GM19395 (cell line): Measurements from ENCODE around the gene ZNF283.
"Not testable (repeated sequence)": the region's sequence is repeated elsewhere in the genome, so short reads cannot be mapped to it uniquely, and the experiment has no call there.

Experiments
- ATAC-seq: cut with Tn5 transposase; IDR thresholded peaks from one replicate; pipeline ENCODE4 v1.9.1; 2021; ENCODE audit warnings: mild to moderate bottlenecking, moderate library complexity; ENCODE audit not compliant: unreplicated experiment

Gene ZNF283

DNA sequence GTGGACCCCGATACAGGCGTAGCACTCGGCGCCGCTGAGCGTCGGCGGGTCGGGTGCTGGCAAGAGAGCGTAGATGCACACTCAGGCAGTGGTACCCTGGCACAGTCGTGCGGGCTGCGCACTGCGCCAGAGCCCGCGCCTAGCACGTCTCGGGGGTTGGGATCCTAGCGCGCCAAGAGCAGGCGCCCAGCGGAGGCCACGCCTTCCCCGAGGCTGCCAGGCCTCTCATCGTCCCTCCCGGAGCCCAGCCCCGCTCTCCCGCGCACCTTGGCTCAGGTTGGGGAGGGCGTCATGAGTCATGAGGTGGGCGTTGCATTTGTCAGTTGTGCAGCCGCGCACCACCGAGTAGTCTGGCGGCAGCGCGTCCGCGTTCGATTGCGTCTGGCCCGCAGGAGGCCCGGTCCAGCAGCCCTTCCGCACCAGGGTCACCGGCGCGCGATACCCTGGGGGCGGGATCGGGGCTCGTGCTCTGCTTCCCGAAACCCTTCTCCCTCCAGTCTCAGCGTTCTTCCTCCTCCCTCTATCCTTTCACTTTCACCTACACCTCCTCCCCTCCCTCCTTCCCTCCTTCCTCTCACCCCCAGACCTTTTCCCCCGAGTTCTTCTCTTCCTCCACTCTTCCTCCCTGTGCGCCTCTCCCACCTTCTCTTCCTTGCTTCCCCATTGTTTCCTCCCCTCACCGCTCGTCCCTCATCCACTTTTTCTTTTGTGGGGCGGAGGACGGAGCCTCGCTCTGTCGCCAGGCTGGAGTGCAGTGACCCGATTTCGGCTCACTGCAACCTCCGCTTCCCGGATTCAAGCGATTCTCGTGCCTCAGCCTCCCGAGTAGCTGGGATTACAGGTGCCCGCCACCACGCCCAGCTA is 28.3 kb upstream of the ZNF283 start:
- ATAC-seq = no peak

- no peak for ATAC-seq
Measured at GRCh38 chr19:43799502-43800142, 27.5 kb upstream of the ZNF283 start.

DNA sequence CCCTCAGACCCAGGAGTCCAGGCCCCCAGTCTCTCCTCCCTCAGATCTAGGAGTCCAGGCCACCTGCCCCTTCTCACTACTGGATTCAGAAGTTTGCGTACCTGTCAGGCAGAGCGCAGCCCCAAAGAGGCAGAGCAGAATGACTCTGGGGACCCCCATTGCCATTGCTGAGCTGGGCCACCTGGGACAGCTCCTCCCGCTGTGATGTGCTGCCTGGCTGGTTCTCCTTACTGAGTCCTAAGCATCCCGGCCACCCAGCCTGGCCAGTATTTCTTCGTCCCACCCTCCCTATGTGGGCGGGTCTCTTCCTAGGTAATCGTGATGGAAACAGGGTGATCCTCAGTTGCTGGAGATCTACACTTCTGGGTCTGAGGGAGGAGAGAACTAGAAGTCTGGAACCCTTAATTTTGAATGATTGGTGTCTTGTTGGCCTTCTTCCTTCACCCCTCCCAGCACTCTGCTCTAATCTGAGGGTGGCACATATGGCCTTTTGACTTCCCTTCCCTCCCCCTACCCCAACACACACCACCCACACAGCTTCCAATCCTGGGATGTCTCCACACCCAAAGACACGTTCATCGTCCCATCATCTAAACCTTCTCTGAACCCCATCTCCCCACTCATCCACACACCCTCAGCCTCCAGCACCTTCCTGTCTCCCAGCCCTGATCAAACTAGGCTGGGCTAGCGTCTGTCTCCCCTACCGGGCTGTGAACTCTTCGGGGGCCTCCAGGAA is 24.7 kb upstream of the ZNF283 start, which contains the start of gene LYPD5:
Gene LYPD5, minus strand, starts transcription at position 232 of the 736 bp plus-strand sequence. Its CDS starts 67 bp downstream, at position 165.
- no peak for ATAC-seq

- ATAC-seq = no peak
Measured at GRCh38 chr19:43804432-43804831, 22.7 kb upstream of the ZNF283 start.

DNA sequence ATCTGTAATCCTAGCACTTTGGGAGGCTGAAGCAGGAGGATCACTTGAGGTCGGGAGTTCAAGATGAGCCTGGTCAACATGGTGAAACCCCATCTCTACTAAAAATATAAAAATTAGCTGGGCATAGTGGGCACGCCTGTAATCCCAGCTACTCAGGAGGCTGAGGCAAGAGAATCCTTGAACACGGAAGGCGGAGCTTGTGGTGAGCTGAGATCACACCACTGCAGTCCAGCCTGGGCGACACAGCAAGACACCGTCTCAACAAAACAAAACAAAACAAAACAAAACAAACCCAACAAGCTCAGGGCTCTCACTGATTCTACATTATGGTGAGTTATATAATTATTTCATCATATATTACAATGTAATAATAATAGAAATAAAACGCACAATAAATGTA is 20.7 kb upstream of the ZNF283 start:
- ATAC-seq = not testable (repeated sequence)

- ATAC-seq = no peak
Measured at GRCh38 chr19:43806848-43807247, 20.3 kb upstream of the ZNF283 start.

DNA sequence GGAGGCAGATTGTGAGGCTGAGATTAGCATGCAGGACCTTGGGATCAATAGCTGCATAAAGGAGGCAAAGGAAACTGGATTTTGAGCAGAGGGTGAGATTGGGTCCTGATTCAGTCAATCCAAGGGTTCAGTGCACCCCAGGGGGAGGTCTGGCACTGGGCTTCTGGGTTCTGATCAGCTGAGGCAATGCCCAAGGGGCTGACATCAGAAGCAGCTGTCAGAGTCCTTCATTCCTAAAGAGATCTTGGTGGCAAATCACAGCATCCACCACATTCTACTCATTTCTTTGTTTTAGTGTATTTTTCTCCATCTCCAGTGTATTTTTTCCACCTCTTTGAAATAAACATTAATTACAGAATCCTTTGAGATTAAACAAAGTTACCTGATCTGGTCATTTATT is 19.5 kb upstream of the ZNF283 start:
- ATAC-seq = no peak

- ATAC-seq = no peak
Measured at GRCh38 chr19:43809762-43810696, 17.1 kb upstream of the ZNF283 start.

GRCh38 chr19:43811837-43812236 is 15.3 kb upstream of the ZNF283 start:
- no peak for ATAC-seq

DNA sequence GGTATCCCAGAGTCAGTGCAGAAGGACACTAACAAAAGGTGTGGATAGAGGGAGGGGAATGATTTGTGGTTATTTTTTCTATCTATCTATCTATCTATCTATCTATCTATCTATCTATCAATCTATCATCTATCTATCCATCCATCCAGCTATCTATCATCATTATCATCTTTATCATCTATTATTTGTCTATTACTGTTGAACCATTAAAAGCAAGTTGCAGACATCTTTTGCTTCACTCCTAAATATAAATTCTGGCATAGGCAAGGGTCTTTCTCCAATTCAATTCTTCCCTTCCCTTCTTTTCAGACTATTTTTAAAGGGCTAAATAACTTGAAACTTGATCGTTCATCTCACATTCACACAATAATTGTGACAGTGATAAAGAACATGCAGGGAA is 14.9 kb upstream of the ZNF283 start:
- ATAC-seq = no peak

DNA sequence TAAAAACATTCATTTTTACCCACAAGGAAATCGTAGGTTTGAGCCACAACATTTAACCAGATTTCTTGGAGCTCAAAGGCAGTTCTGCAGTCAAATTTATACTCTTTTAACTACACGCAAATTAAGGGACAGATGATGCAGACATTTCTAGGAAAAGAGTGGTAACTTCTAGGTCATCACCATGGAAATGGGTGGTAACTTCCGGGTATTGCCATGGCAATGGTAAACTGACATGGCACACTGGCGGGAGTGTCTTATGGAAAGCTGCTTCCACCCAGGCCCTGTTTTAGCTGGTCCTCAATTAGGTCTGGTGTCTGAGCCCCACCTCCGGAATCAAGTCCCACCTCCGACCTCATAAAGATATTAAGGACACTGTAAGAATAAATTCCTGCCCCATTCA is 14.4 kb upstream of the ZNF283 start:
- no peak for ATAC-seq

GRCh38 chr19:43814663-43815352 is 12.3 kb upstream of the ZNF283 start:
- ATAC-seq = no peak

- ATAC-seq = not testable (repeated sequence)
Measured at GRCh38 chr19:43817454-43817853, 9.7 kb upstream of the ZNF283 start.

GRCh38 chr19:43818500-43818899 is 8.6 kb upstream of the ZNF283 start:
- no peak for ATAC-seq

DNA sequence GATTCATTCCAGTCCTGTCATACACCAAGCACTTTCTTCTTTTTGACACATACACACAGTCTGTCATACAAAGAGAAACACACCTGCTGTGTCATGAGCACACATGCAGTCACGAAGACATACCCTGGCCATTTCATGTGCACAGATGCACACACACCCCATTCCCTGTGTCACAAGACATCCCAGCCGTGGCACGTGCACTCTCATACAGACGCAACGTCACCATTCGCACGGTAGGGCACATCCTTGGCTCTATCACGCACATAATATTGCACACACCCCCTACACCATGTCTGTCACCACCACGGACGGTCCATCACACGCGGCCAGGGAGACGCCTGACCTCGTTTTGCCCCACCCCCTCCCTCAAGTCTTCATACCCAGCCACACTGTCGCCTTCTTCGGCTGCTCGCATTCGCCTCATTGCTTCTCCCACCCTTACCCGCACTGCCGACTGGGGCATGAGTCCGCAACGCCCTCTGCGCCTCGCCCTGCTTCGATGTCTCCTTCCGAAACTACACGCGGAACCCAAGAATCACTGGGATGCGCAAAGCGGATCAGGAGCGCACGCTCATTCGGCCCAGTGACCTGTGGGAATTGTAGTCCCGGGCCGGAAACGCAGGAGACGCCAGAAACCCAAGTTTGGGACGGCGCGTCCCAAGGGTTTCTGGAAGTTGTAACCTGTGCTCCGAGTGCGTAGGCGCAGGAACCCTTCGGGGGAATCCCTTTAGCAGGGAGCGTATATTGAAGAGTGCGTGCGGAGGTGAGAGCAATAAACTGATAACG is 6.8 kb upstream of the ZNF283 start:
- no peak for ATAC-seq

DNA sequence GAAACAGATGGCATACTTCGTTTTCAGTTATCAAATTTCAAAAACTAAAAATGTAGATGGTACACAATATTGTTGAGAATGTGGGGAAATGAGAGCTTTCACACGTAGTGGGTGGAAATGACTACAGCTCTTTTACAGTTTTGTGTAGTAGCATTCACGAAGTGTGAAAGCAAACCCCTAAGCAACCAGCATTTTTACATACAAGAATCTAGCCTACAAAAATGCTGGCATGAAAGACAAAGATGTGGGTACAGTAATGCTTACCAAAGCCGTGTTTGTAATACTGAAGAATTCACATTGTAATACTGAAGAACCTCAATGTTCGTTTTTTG is 6.3 kb upstream of the ZNF283 start:
- ATAC-seq = no peak

DNA sequence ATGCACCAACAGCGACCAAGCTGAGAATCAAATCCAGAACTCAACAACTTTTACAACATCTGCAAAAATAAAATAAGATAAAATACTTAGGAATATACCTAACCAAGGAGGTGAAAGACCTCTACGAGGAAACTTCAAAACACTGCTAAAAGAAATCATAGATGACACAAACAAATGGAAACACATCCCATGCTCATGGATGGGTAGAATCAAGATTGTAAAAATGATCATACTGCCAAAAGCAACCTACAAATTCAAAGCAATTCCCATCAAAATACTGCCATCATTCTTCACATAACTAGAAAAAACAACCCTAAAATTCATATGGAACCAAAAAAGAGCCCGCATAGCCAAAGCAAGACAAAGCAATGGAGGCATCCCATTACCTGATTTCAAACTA is 3.3 kb upstream of the ZNF283 start:
- not testable (repeated sequence) for ATAC-seq

GRCh38 chr19:43824572-43824971 is 2.5 kb upstream of the ZNF283 start:
- not testable (repeated sequence) for ATAC-seq

GRCh38 chr19:43839139-43839538 is 12.0 kb downstream of the ZNF283 start:
- ATAC-seq = no peak
